ENCODE measurements around the gene NHP2. TPM values are rescaled to one million over a fixed set of nuclear protein-coding genes. Genes with fewer than 3 reads are reported as not detected.
"Not testable (repeated sequence)": the region's sequence is repeated elsewhere in the genome, so short reads cannot be mapped to it uniquely, and the experiment has no call there.

Gene NHP2
- total RNA-seq, 3 donors from 2014 or later (not counting 1 experiment from before 2014, with no cell fraction given) = 39.2 to 43.5 (median 40.2) TPM

DNA sequence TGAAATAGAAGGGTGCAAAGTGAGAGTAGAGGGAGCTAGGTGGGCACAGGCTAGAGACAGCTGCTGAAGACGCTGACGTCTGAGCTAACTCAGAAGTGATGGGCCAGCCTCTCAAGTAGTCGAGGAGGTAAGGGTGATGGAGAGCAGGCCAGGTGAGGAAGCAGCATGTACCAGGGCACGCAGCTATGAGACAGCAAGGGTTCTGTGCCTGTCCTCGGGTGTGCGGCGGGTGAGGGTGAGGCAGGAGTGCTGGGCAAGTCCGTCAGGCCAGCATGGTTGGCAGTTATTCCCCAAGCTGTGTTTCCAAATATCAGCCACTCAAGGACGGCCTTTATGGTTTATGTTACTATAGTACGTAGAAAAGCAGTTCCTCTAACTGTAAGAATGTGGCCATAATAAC is 16.7 kb downstream of the NHP2 start:
- no peaks in the 10 kb centered on the region for H3K36me3 Mint-ChIP-seq

DNA sequence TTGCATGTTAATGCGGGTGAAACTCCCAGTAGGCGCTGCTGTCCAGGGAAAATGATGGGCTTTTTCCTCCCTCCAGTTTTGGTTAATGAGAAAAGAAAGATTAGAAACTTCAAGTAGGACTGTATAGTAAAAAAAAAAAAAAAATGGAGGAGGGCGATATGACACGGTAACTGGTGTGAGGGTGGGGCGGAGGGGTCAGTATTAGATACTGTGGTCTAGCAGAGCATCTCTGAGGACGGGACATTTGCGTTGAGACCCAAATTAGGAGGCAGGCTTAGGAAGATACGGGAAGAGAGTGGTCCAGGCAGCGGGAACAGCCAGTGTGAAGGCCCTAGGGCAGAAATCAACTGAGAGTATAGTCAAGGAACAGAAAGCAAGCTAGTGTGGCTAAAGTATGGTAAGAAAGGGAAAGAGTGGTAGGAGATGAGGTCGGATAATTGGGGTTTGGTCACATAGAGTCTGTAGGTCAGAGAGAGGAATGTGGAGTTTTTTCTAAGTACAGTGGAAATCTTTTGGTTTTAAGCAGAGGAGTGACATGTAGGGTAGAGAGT is 22.2 kb downstream of the NHP2 start:
- H3K4me3 ChIP-seq (ENCODE audit: low read length) = peak overlapping the region; percentile 72
- no peaks in the 10 kb centered on the region for H3K27me3 ChIP-seq (ENCODE audit: control insufficient read depth, insufficient read depth, low read length)
- H3K9me3 Mint-ChIP-seq = no peaks in the 10 kb centered on the region
- H3K36me3 Mint-ChIP-seq = no peaks in the 10 kb centered on the region
- no peak for TF ChIP-seq CTCF (IDR thresholded peaks at IDR 0.05)
- ATAC-seq (no peak), DNase-seq (no peak)
- peaks cover 7 to 28% of the 10 kb centered on the region in 2 donors for H3K4me1 Mint-ChIP-seq
- no peaks in the 10 kb centered on the region for H3K36me3 ChIP-seq (ENCODE audit: control insufficient read depth, insufficient read depth, low read length)
- H3K4me1 ChIP-seq (ENCODE audit: control insufficient read depth, insufficient read depth, low read length) = peaks cover 21% of the 10 kb centered on the region
- H3K27ac ChIP-seq (ENCODE audit: low read length) = peak overlapping the region; percentile 72
- peak overlapping the region; percentile 5 to 13 for H3K27ac Mint-ChIP-seq
- intact Hi-C loops (cut with micrococcal nuclease) = no loop called here
- 53% methylated on average over 9 of the region's 10 CpGs for WGBS (ENCODE audit: insufficient coverage)
- H3K9me3 ChIP-seq (ENCODE audit: control insufficient read depth, insufficient read depth, low read length) = no peaks in the 10 kb centered on the region
- H3K4me3 Mint-ChIP-seq = peak overlapping the region; percentile 72
- no peaks in the 10 kb centered on the region for H3K27me3 Mint-ChIP-seq (ENCODE audit: low read depth in 2 of 2)

More for the DNA sequence above, 16.7 kb downstream of the NHP2 start:
- Histone ChIP-seq H3K27me3 (ENCODE audit: control insufficient read depth, insufficient read depth, low read length) (no peaks in the 10 kb centered on the region), H3K36me3 (ENCODE audit: control insufficient read depth, insufficient read depth, low read length) (peaks cover 3% of the 10 kb centered on the region), H3K4me3 (ENCODE audit: low read length) (no peak overlapping the region), H3K4me1 (ENCODE audit: control insufficient read depth, insufficient read depth, low read length) (no peaks in the 10 kb centered on the region), H3K27ac (ENCODE audit: low read length) (no peak overlapping the region), H3K9me3 (ENCODE audit: control insufficient read depth, insufficient read depth, low read length) (no peaks in the 10 kb centered on the region)
- WGBS (ENCODE audit: insufficient coverage) = 93% methylated on average over 10 of the region's 10 CpGs
- TF ChIP-seq CTCF (IDR thresholded peaks at IDR 0.05) = no peak
- Mint-ChIP-seq H3K27me3 (ENCODE audit: low read depth in 2 of 2) (no peaks in the 10 kb centered on the region), H3K4me1 (peaks cover 0 to 13% of the 10 kb centered on the region in 2 donors), H3K27ac (no peak overlapping the region), H3K9me3 (no peaks in the 10 kb centered on the region), H3K4me3 (no peak overlapping the region)
- DNase-seq = no peak
- intact Hi-C loops (cut with micrococcal nuclease) = no loop called here
- peak in 1 of 3 donors; percentile 21 for ATAC-seq

GRCh38 chr5:178130576-178131445 is 22.9 kb downstream of the NHP2 start, which contains the start of gene RMND5B:
Gene RMND5B, plus strand, starts transcription at chr5:178131014. Its CDS starts 7,106 bp downstream, at chr5:178138120.
- Histone ChIP-seq H3K4me1 (ENCODE audit: control insufficient read depth, insufficient read depth, low read length) (peaks cover 21% of the 10 kb centered on the region), H3K27ac (ENCODE audit: low read length) (peak within 1 kb of the TSS; percentile 72), H3K4me3 (ENCODE audit: low read length) (peak within 1 kb of the TSS; percentile 72), H3K36me3 (ENCODE audit: control insufficient read depth, insufficient read depth, low read length) (no peaks in the 10 kb centered on the region), H3K27me3 (ENCODE audit: control insufficient read depth, insufficient read depth, low read length) (no peaks in the 10 kb centered on the region), H3K9me3 (ENCODE audit: control insufficient read depth, insufficient read depth, low read length) (no peaks in the 10 kb centered on the region)
- Mint-ChIP-seq H3K36me3 (no peaks in the 10 kb centered on the region), H3K27me3 (ENCODE audit: low read depth in 2 of 2) (no peaks in the 10 kb centered on the region), H3K9me3 (no peaks in the 10 kb centered on the region), H3K4me3 (peak within 1 kb of the TSS; percentile 72), H3K27ac (peak within 1 kb of the TSS; percentile 13 to 18), H3K4me1 (peaks cover 7 to 26% of the 10 kb centered on the region in 2 donors)
- under 1% methylated on average over 102 of the region's 102 CpGs for WGBS (ENCODE audit: insufficient coverage)
- peak; percentile 83 to 84 (median 83) for ATAC-seq
- TF ChIP-seq CTCF (IDR thresholded peaks at IDR 0.05) = no peak
- peak; percentile 80 to 87 for DNase-seq
- intact Hi-C loops (cut with micrococcal nuclease) = loop anchor here (1.0 kb wide), 1 partner anchor 15 kb away; no protein-coding TSS in a partner anchor

- intact Hi-C loops (cut with micrococcal nuclease) = loop anchor here (1.0 kb wide), 1 partner anchor 14 kb away; no protein-coding TSS in a partner anchor
- not testable (repeated sequence) for H3K36me3 Mint-ChIP-seq; ATAC-seq; H3K36me3 ChIP-seq (ENCODE audit: control insufficient read depth, insufficient read depth, low read length); H3K27me3 Mint-ChIP-seq (ENCODE audit: low read depth in 2 of 2); H3K27me3 ChIP-seq (ENCODE audit: control insufficient read depth, insufficient read depth, low read length); DNase-seq; H3K9me3 ChIP-seq (ENCODE audit: control insufficient read depth, insufficient read depth, low read length); H3K9me3 Mint-ChIP-seq
- peaks cover 21% of the 10 kb centered on the region for H3K4me1 ChIP-seq (ENCODE audit: control insufficient read depth, insufficient read depth, low read length)
- Mint-ChIP-seq H3K27ac (peak overlapping the region; percentile 13 to 18), H3K4me1 (peaks cover 7 to 22% of the 10 kb centered on the region in 2 donors), H3K4me3 (peak overlapping the region; percentile 64)
- peak overlapping the region; percentile 56 for H3K4me3 ChIP-seq (ENCODE audit: low read length)
- H3K27ac ChIP-seq (ENCODE audit: low read length) = peak overlapping the region; percentile 25
- 43% methylated on average over 11 of the region's 11 CpGs for WGBS (ENCODE audit: insufficient coverage)
Measured at GRCh38 chr5:178130234-178130575, 23.5 kb downstream of the NHP2 start.
